ENCODE results near the gene KLHL29. TPM values are rescaled to one million over a fixed set of nuclear protein-coding genes. Genes with fewer than 3 reads are reported as not detected.

Gene KLHL29
- total RNA-seq, 1 donor from 2014 or later, result 2.6 TPM

- DNase-seq (ENCODE audit: low spot score), result no peak
Observed at GRCh38 chr2:23449413-23449812, 64.4 kb downstream of the KLHL29 start.

- no peak for DNase-seq (ENCODE audit: low spot score)
Observed at GRCh38 chr2:23449831-23450331, 64.9 kb downstream of the KLHL29 start.

- no peak for DNase-seq (ENCODE audit: low spot score)
Observed at GRCh38 chr2:23452372-23452771, 67.4 kb downstream of the KLHL29 start.

- no peak for DNase-seq (ENCODE audit: low spot score)
Observed at GRCh38 chr2:23452853-23453420, 68.0 kb downstream of the KLHL29 start.

DNA sequence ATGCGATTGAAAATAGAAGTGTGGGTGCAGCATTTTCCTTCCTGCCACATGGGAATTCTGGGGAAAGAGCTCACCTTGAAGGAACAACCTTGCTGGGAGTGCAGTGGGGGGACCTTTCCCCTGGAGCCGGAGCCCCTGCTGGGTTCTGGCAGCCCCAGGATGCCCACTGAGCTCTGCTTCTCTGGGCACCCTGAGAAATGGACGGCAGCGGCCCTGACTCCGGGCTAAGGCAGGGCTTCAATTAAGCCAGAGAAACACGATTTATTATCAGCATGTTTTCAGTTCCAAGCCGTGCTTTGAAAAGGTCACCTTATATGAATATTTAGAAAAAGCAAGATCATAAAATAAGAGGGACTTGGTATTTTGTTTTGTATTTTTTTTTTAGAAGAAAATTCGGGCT, 68.5 kb downstream of the KLHL29 start:
- DNase-seq (ENCODE audit: low spot score), result no peak

- DNase-seq (ENCODE audit: low spot score), result peak; percentile 9
Observed at GRCh38 chr2:23453836-23454460, 69.0 kb downstream of the KLHL29 start.

- DNase-seq (ENCODE audit: low spot score), result peak; percentile 25
Observed at GRCh38 chr2:23454501-23455120, 69.6 kb downstream of the KLHL29 start.

DNA sequence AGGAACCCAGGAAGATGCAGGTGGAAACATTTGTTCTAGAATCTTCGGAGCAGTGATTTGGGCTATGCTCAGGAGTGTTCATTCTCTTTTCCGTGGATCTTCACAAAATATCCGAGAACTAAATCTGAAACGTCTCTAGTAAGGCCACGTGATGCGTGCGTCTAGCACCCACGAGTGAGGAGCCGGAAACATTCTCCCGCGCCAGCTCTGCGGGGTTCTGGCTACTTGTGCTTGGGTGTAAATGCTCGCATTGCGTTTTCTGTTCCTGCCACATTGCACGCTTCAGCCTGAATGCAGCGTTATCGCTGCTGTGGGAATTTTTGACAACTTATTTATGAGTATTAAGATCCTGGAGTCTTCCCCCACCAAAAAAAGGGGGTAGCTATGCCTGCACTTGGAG, 71.4 kb downstream of the KLHL29 start:
- no peak for DNase-seq (ENCODE audit: low spot score)

DNA sequence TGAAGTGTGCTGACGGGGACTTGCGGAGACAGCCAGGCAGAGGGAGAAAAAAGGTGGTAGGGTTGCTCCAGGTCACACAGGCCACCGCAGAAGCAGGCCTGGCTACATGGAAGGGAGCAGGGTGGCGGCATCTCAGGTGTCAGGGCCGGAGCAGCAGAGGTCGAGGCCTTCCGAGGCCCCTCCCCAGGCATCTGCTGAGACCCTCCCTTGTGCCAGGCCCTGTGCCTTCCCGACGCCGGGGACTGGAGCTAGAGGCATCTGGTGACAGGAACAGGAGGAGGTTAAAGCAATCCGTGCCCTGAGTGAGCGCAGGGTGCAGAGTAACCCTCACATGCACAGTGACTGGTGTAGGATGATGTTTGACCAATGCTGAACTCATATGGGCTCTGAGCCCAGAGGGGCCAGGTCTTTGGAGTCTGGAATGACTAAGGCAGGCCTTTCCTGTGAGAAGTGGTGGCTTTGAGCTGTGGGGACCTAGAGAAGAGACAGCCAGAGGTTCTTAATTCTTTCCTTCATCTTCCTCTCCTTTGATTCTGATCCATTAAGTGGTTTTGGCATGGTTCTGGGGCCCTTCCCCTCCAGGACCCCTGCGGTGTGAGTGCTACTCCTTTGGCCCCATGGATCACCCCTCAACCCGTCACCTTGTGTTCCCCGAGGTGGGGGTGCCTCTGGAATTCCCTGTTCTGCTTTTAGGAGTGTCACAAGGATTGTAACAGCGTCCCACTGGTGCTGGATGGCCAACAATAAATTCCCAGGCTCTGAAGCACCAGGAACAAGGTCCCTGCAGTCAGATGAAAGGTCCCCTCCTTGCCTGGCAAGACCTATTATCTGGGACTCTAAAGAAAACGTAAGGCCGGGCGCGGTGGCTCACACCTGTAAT, 72.1 kb downstream of the KLHL29 start:
- DNase-seq (ENCODE audit: low spot score), result no peak

DNA sequence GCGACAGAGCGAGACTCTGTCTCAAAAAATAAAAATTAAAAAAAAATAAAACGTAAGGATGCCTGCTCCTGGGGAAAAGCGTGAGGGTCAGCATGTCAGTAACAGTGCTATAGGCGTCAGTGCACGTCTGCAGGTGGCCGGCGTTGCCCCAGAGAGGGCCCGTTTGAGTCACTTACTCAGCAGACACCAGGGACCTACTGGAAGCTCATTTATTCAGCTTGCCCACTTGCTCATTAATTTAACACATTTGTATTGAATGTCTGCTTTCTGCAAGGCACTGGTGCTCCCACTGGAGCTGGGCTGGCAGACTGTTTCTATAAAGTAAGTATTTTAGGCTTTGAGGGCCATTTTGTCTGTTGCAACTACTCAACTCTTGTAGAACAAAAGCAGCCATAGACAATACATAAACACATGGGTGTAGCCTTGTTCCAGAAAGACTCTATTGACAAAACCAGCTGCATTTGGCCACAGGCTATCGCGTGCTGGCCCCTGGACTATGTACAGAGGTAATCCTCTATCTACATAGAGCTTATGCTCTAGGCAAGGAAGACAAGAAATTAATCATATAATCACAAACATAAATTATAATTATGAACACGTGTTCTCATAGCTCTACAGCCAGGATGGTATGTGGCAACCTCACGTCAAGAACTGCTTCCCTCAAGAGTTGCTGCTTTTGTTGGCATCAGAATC, 73.2 kb downstream of the KLHL29 start:
- DNase-seq (ENCODE audit: low spot score), result no peak

- no peak for DNase-seq (ENCODE audit: low spot score)
Observed at GRCh38 chr2:23459032-23459431, 74.1 kb downstream of the KLHL29 start.

DNA sequence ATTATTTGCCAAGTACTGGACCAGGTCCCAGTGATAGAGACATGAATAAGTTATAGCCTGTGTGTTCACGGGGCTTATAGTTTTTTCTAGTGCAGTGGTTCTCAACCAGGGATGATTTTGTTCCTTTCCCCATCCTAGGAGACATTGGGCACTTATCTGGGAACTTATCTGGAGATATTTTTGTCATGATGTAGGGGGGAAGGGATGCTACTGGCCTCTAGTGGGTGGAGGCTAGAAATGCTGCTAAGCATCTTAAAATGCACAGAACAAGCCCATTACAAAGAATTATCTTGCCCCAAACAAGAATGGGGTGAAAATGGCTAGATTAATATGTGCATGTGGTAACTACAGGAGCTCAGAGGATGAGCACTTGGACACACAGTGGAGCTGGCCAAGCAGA, 75.2 kb downstream of the KLHL29 start:
- DNase-seq (ENCODE audit: low spot score), result no peak

- no peak for DNase-seq (ENCODE audit: low spot score)
Observed at GRCh38 chr2:23460993-23461392, 76.0 kb downstream of the KLHL29 start.

DNA sequence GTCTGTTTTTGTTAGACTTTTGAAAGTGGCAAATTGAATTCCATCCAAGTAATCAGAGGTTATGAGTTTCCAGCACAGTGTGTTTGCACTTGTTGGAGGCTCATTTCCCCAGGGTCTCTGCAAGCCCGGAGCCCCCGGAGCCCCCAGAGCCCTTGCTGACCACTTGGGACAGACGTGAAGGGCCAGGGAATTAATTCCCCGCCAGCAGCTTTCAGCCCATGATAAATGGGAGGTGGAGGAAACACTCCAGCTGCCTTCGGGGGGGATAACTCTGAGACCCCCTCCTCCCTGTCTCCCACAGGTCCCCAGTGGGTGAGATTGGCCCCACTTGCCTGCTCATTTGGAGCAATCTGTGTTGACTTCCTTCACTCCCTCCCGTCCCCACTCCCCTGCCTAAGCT, 79.2 kb downstream of the KLHL29 start:
- DNase-seq (ENCODE audit: low spot score), result no peak

- no peak for DNase-seq (ENCODE audit: low spot score)
Observed at GRCh38 chr2:23464905-23465537, 80.0 kb downstream of the KLHL29 start.

DNA sequence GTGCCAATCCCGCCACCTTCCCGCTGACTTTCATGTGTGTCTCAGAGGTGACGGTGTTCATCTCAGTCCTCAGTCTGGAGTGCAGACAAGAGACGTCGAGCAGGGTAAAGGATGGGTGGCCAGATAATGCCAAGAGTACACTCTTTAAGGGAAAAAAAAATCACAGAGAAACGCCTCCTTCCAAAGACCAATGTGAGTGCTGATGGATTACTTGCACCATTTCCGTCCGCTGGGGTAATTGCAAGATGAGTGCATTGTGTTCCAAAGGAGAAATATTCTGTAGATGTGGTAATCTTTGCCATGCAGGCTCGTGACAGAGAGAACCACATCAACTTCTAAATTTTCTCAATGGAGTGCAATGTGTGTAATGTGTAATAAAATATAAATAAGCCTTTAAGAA, 81.0 kb downstream of the KLHL29 start:
- no peak for DNase-seq (ENCODE audit: low spot score)

GRCh38 chr2:23467618-23468017, 82.6 kb downstream of the KLHL29 start:
- DNase-seq (ENCODE audit: low spot score), result no peak

DNA sequence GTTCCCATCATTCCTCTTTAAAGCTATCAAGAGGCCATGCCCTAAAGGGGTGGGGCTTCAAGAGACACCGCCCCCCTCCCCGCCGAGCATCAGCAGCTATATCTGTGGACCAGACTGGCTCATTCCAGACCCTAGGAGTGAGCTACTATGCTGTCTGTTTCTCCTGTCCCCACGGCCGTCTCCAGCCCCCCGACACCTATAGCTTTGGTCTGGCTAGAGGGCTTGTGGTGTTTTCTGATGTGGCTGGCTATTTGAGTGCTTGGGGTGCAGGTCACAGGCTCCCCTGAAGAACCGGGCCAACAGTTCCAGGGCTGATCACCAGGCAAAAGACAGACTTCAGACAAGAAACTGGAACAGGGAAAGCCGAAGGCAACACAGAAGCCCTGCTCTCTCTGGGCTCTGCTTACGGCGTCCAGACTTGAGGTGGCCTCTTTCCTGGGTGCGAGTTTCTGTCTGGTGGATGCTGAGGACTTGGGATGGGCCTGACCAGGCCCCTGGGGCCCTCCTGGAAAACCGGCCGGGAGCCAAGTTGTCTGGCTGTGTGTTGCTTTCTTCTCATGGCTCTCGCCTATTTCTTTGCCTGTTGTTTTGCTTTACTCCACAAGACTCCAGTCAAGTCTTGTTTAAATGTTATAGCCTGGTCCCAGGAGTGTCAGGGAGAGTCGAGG, 83.6 kb downstream of the KLHL29 start:
- DNase-seq (ENCODE audit: low spot score), result no peak

- DNase-seq (ENCODE audit: low spot score), result no peak
Observed at GRCh38 chr2:23469142-23469540, 84.2 kb downstream of the KLHL29 start.

DNA sequence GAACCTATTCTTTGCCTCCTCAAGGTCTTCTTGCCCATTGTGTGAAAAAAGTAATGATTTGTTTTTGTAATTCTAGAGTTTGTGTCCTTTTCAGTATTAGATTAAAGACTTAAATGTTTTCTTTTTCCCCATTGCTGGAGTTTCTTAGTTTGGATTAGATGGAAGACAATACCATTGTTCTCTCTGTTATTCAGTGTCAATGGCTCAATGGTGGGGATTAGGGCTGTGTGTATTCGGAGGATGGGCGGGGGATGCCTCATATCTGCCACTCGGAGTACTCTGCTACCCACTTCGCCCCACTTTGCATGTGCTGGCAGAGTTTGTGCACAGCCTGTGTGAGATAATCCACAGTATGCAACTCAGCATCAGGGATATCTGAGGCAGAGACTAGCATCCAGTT, 90.1 kb downstream of the KLHL29 start:
- no peak for DNase-seq (ENCODE audit: low spot score)

GRCh38 chr2:23475473-23475872, 90.5 kb downstream of the KLHL29 start:
- DNase-seq (ENCODE audit: low spot score), result no peak
